DMS53 (cell line): Measurements from ENCODE around the gene PPFIA2.

Experiments used
- DNase-seq: peaks from one replicate; lab custom pipeline; 2025; lab: John Stamatoyannopoulos, UW

Gene PPFIA2

GRCh38 chr12:81211306-81211705 lies 547.8 kb downstream of the PPFIA2 start:
- DNase-seq: no peak

- peak; percentile 61 for DNase-seq
These were observed 549.4 kb downstream of the PPFIA2 start for GRCh38 chr12:81209772-81210225.

GRCh38 chr12:81209012-81209411 lies 550.1 kb downstream of the PPFIA2 start:
- DNase-seq: peak; percentile 21

- peak; percentile 20 for DNase-seq
These were observed 550.8 kb downstream of the PPFIA2 start for GRCh38 chr12:81208187-81208911.
